A673 (cell line): Measurements from ENCODE around the gene CBX8. TPM values are rescaled to one million over a fixed set of nuclear protein-coding genes. Genes with fewer than 3 reads are reported as not detected.
A peak's percentile ranks its signal among the peaks of the same experiment; 100 is the strongest.

ENCODE experiments used
- BruUV-seq: library from RNA; stranded (reverse); fragments of 400-500 nt; replicated peaks from 2 replicates; lab custom pipeline; 2021; lab: Mats Ljungman, UMichigan
- CTCF ChIA-PET: fragments of 300-600 bp; sonication (Branson Sonifier 250); formaldehyde crosslinking; loops from one replicate; lab custom pipeline; 2022; ENCODE audit warnings: antibody characterized with exemption; lab: Charles Lee
- POLR2A ChIA-PET: fragments of 300-600 bp; sonication (Branson Sonifier 250); formaldehyde crosslinking; loops from one replicate; lab custom pipeline; 2022; ENCODE audit warnings: antibody characterized with exemption; ENCODE audit not compliant: low non-redundant PET; lab: Charles Lee
- DNase-seq: peaks from one replicate; pipeline ENCODE4 v3.0.0-alpha.2; 2015; ENCODE audit warnings: low spot score
- H3K27ac ChIP-seq: fragments of 200-600 bp; sonication (generic); 2 replicates; pipeline ENCODE4 v1.5.1; 2016; ENCODE audit warnings: mixed run types, low read depth, mild to moderate bottlenecking, mixed read lengths, antibody characterized with exemption, low read length; ENCODE audit not compliant: poor library complexity, severe bottlenecking
- H3K27me3 ChIP-seq: fragments of 200-600 bp; sonication (generic); replicated peaks from 2 replicates; pipeline ENCODE4 v1.6.1; 2017; ENCODE audit warnings: mixed run types, low read depth, mild to moderate bottlenecking, mixed read lengths, antibody characterized with exemption, low read length; ENCODE audit not compliant: insufficient read depth, poor library complexity
- H3K36me3 ChIP-seq: fragments of 200-600 bp; sonication (generic); 2 replicates; pipeline ENCODE4 v1.6.1; 2016; ENCODE audit warnings: mixed run types, mild to moderate bottlenecking, mixed read lengths, antibody characterized with exemption, low read length; ENCODE audit not compliant: insufficient read depth, poor library complexity, severe bottlenecking
- H3K4me1 ChIP-seq: fragments of 200-600 bp; sonication (generic); 2 replicates; pipeline ENCODE4 v1.6.1; 2017; ENCODE audit warnings: mixed run types, mild to moderate bottlenecking, mixed read lengths, antibody characterized with exemption, low read length; ENCODE audit not compliant: insufficient read depth, poor library complexity, severe bottlenecking
- H3K4me3 ChIP-seq: fragments of 200-600 bp; sonication (generic); 2 replicates; pipeline ENCODE4 v1.5.1; 2016; ENCODE audit warnings: low read depth, mixed run types, mild to moderate bottlenecking, mixed read lengths, low read length; ENCODE audit not compliant: poor library complexity, severe bottlenecking
- H3K9me3 ChIP-seq: fragments of 200-600 bp; sonication (generic); 2 replicates; pipeline ENCODE4 v1.6.1; 2016; ENCODE audit warnings: mixed run types, low read depth, mild to moderate bottlenecking, mixed read lengths, antibody characterized with exemption, low read length; ENCODE audit not compliant: poor library complexity, severe bottlenecking
- EZH2 ChIP-seq: fragments of 200-600 bp; sonication (generic); IDR thresholded peaks from 2 replicates; pipeline ENCODE4 v1.6.1; 2017; ENCODE audit warnings: borderline replicate concordance, low read depth, mild to moderate bottlenecking, mixed read lengths, antibody characterized with exemption, low read length; ENCODE audit not compliant: poor library complexity, severe bottlenecking
- intact Hi-C: fragments of 100-400 bp; cut with micrococcal nuclease; formaldehyde crosslinking; loops from one replicate; pipeline ENCODE4 v1.10.0; 2022; ENCODE audit not compliant: unreplicated experiment
- total RNA-seq: library from RNA; stranded (reverse); gene quantifications from 2 replicates; pipeline ENCODE4 v1.2.3, GENCODE V29; 2021
- TF ChIP-seq, protein P1 (sequence below): fragments of 300-800, 200-600 bp; sonication (generic); conservative IDR thresholded peaks from 2 replicates; pipeline ENCODE4 v1.5.1; 2017; ENCODE audit warnings: low read depth, mild to moderate bottlenecking, antibody characterized with exemption, low read length, moderate library complexity, mixed read lengths

The CBX8 gene
- total RNA-seq, 1 experiment from 2014 or later = 27.0 TPM

GRCh38 chr17:79829004-79829403 lies 32.1 kb upstream of the CBX8 start:
- BruUV-seq = no TSS peak
- ChIA-PET POLR2A (interaction anchor here (0.6 to 0.8 kb wide), 2 partner anchors 10 to 19 kb away, joined by 3 to 4 read pairs; partner anchors contain the start of gene CBX4), CTCF (interaction anchor here (0.6 kb wide), 1 partner anchor 18 kb away, joined by 5 read pairs; no protein-coding TSS in a partner anchor)
- peak overlapping the region; percentile 66 for H3K27ac ChIP-seq
- peaks cover 87% of the 10 kb centered on the region for H3K4me1 ChIP-seq
- no peak overlapping the region for H3K4me3 ChIP-seq
- intact Hi-C loops = no loop called here
- no peaks in the 10 kb centered on the region for H3K27me3 ChIP-seq
- TF ChIP-seq, protein P1, sequence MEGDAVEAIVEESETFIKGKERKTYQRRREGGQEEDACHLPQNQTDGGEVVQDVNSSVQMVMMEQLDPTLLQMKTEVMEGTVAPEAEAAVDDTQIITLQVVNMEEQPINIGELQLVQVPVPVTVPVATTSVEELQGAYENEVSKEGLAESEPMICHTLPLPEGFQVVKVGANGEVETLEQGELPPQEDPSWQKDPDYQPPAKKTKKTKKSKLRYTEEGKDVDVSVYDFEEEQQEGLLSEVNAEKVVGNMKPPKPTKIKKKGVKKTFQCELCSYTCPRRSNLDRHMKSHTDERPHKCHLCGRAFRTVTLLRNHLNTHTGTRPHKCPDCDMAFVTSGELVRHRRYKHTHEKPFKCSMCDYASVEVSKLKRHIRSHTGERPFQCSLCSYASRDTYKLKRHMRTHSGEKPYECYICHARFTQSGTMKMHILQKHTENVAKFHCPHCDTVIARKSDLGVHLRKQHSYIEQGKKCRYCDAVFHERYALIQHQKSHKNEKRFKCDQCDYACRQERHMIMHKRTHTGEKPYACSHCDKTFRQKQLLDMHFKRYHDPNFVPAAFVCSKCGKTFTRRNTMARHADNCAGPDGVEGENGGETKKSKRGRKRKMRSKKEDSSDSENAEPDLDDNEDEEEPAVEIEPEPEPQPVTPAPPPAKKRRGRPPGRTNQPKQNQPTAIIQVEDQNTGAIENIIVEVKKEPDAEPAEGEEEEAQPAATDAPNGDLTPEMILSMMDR = no peak
- TF ChIP-seq EZH2 = no peak
- H3K36me3 ChIP-seq = peaks cover 6% of the 10 kb centered on the region
- H3K9me3 ChIP-seq = no peaks in the 10 kb centered on the region
- peak; percentile 60 for DNase-seq

GRCh38 chr17:79826841-79827578 lies 30.1 kb upstream of the CBX8 start:
- no TSS peak for BruUV-seq
- H3K27ac ChIP-seq = peak overlapping the region; percentile 74
- H3K27me3 ChIP-seq = no peaks in the 10 kb centered on the region
- peaks cover 69% of the 10 kb centered on the region for H3K4me1 ChIP-seq
- TF ChIP-seq EZH2 = no peak
- TF ChIP-seq, protein P1 = no peak
- ChIA-PET POLR2A (interaction anchor here (1.9 kb wide), 1 partner anchor 12 kb away, joined by 8 read pairs; the partner anchor contains the start of gene CBX4), CTCF (interaction anchor here (0.8 kb wide), 1 partner anchor 8 kb away, joined by 4 read pairs; no protein-coding TSS in a partner anchor)
- H3K36me3 ChIP-seq = no peaks in the 10 kb centered on the region
- DNase-seq = no peak
- no peaks in the 10 kb centered on the region for H3K9me3 ChIP-seq
- no peak overlapping the region for H3K4me3 ChIP-seq
- intact Hi-C loops = loop anchor here (2.0 kb wide), 1 partner anchor 16 kb away; no protein-coding TSS in a partner anchor

DNA sequence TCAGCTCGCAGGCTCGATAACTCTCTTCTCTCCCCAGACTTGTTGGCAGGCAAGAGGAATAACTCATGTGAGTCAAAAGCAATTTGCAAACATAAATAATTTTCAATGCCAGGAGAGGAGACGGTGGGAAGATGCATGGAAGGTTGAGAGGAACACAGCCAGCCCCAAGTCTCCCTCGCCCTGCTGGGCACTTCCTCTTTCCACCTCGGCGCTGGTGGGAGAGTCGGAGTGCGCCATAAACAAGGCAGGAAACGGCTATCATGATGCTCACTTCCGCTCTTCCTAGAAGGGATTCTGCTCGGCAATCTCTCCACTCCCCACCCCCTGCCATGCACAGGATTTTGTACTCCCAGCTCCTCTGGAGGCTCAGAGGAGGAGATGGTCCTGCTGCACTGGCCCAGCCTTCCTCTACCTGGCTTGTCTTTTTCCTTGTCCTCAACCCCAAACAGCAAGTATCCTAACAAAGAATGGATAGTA lies 29.4 kb upstream of the CBX8 start:
- ChIA-PET POLR2A (interaction anchor here (0.5 to 1.9 kb wide), 2 partner anchors 9 to 12 kb away, joined by 3 to 8 read pairs; partner anchors contain the start of gene CBX4), CTCF (interaction anchor here (0.8 kb wide), 1 partner anchor 9 kb away, joined by 4 read pairs; no protein-coding TSS in a partner anchor)
- peak overlapping the region; percentile 74 for H3K27ac ChIP-seq
- H3K4me3 ChIP-seq = peak overlapping the region; percentile 15
- peaks cover 61% of the 10 kb centered on the region for H3K4me1 ChIP-seq
- H3K9me3 ChIP-seq = no peaks in the 10 kb centered on the region
- no TSS peak for BruUV-seq
- no peaks in the 10 kb centered on the region for H3K36me3 ChIP-seq
- intact Hi-C loops = loop anchor here (2.0 kb wide), 1 partner anchor 15 kb away; no protein-coding TSS in a partner anchor
- DNase-seq = peak; percentile 96
- TF ChIP-seq EZH2 = no peak
- TF ChIP-seq, protein P1 = no peak
- H3K27me3 ChIP-seq = no peaks in the 10 kb centered on the region
